NT2/D1 (cell line): ENCODE data around the gene ALG9.

Source experiments
- SUZ12 ChIP-seq: IDR thresholded peaks from 2 replicates; pipeline ENCODE4 v1.6.1; 2011; ENCODE audit not compliant: insufficient read length, insufficient read depth; ENCODE audit errors: extremely low read depth
- YY1 ChIP-seq: IDR thresholded peaks from 2 replicates; pipeline ENCODE4 v1.6.1; 2011; ENCODE audit not compliant: insufficient read length, insufficient read depth
- ZNF274 ChIP-seq: IDR thresholded peaks from 2 replicates; pipeline ENCODE4 v1.6.1; 2011; ENCODE audit warnings: mild to moderate bottlenecking, low read depth, low read length

DNA sequence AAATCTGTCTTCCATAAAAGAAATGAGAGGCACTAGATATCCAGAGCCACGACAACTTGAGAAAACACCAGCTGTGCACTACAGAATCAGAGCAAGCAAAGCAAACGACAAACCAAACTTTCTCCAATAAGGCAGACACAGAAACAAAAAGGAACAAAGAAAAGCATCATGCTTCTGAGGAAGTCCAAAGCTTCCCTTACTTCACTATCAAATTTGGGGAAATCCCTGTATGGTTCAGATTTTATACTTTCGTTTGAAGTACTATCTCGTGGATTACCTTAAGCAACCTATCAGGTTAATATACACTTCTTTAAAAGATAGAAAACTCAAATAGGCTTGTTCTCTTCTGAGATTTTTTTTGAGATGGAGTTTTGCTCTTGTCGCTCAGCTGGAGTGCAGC, 27.7 kb downstream of the ALG9 start:
- TF ChIP-seq ZNF274 (no peak), YY1 (no peak), SUZ12 (no peak)
